Retina (tissue), 1 donor: Measurements from ENCODE around the gene SLC17A5.
"Not testable (repeated sequence)": the region's sequence is repeated elsewhere in the genome, so short reads cannot be mapped to it uniquely, and the experiment has no call there.

ENCODE experiments used
- DNase-seq: peaks from one replicate; pipeline ENCODE4 v3.0.0-alpha.2; 2016

Gene SLC17A5

GRCh38 chr6:73653571-73654424 is at the start of gene SLC17A5:
SLC17A5 (minus strand) TSS chr6:73653992; CDS start chr6:73653886, 106 bp downstream.
- peak; percentile 95 for DNase-seq

GRCh38 chr6:73703466-73703865 is 49.7 kb upstream of the SLC17A5 start:
- no peak for DNase-seq

- DNase-seq, result no peak
Observed at GRCh38 chr6:73702444-73702843, 48.7 kb upstream of the SLC17A5 start.

- DNase-seq, result no peak
Observed at GRCh38 chr6:73699676-73700459, 46.1 kb upstream of the SLC17A5 start.

- no peak for DNase-seq
Observed at GRCh38 chr6:73696966-73697655, 43.3 kb upstream of the SLC17A5 start.

- peak; percentile 83 for DNase-seq
Observed at GRCh38 chr6:73695619-73696421, 42.0 kb upstream of the SLC17A5 start, which contains the start of gene CD109. CD109 (plus strand) TSS chr6:73696203; CDS start chr6:73696216, 13 bp downstream.

GRCh38 chr6:73694711-73695411 is 41.1 kb upstream of the SLC17A5 start:
- DNase-seq, result no peak

- no peak for DNase-seq
Observed at GRCh38 chr6:73691512-73691911, 37.7 kb upstream of the SLC17A5 start.

GRCh38 chr6:73690056-73690455 is 36.3 kb upstream of the SLC17A5 start:
- DNase-seq, result no peak

GRCh38 chr6:73688351-73688750 is 34.6 kb upstream of the SLC17A5 start:
- DNase-seq, result no peak

- DNase-seq, result not testable (repeated sequence)
Observed at GRCh38 chr6:73683574-73683973, 29.8 kb upstream of the SLC17A5 start.

- DNase-seq, result no peak
Observed at GRCh38 chr6:73680289-73680918, 26.6 kb upstream of the SLC17A5 start.

- DNase-seq, result not testable (repeated sequence)
Observed at GRCh38 chr6:73679846-73680245, 26.1 kb upstream of the SLC17A5 start.

- no peak for DNase-seq
Observed at GRCh38 chr6:73679009-73679408, 25.2 kb upstream of the SLC17A5 start.

- peak; percentile 70 for DNase-seq
Observed at GRCh38 chr6:73675466-73676098, 21.8 kb upstream of the SLC17A5 start.

GRCh38 chr6:73671911-73672685 is 18.3 kb upstream of the SLC17A5 start:
- no peak for DNase-seq

- DNase-seq, result no peak
Observed at GRCh38 chr6:73669005-73669404, 15.2 kb upstream of the SLC17A5 start.

- no peak for DNase-seq
Observed at GRCh38 chr6:73667798-73668197, 14.0 kb upstream of the SLC17A5 start.

GRCh38 chr6:73666393-73666792 is 12.6 kb upstream of the SLC17A5 start:
- no peak for DNase-seq
